Endothelial cell (in vitro differentiated cells): ENCODE results near the gene DHRS3. TPM values are rescaled to one million over a fixed set of nuclear protein-coding genes. Genes with fewer than 3 reads are reported as not detected.

Source experiments
- DNase-seq: peaks from one replicate; pipeline ENCODE4 v3.0.0; 2021; ENCODE audit warnings: low spot score
- H3K27ac Mint-ChIP-seq: one replicate; pipeline ENCODE4 v1.8.0; 2021; ENCODE audit warnings: mixed read lengths, inconsistent platforms; ENCODE audit not compliant: unreplicated experiment
- H3K27me3 Mint-ChIP-seq: one replicate; pipeline ENCODE4 v1.8.0; 2021; ENCODE audit warnings: mild to moderate bottlenecking, moderate library complexity, mixed read lengths, inconsistent platforms; ENCODE audit not compliant: unreplicated experiment
- H3K36me3 Mint-ChIP-seq: one replicate; pipeline ENCODE4 v1.8.0; 2021; ENCODE audit warnings: mild to moderate bottlenecking, low read depth, mixed read lengths, inconsistent platforms; ENCODE audit not compliant: unreplicated experiment
- H3K4me1 Mint-ChIP-seq: one replicate; pipeline ENCODE4 v1.8.0; 2021; ENCODE audit warnings: mild to moderate bottlenecking, mixed read lengths, inconsistent platforms; ENCODE audit not compliant: unreplicated experiment
- H3K4me3 Mint-ChIP-seq: one replicate; pipeline ENCODE4 v1.8.0; 2021; ENCODE audit warnings: mild to moderate bottlenecking, mixed read lengths, inconsistent platforms; ENCODE audit not compliant: unreplicated experiment
- H3K9me3 Mint-ChIP-seq: one replicate; pipeline ENCODE4 v1.8.0; 2021; ENCODE audit warnings: mixed read lengths, inconsistent platforms; ENCODE audit not compliant: unreplicated experiment
- CTCF ChIP-seq: fragments of 200-600 bp; sonication (generic); IDR thresholded peaks from one replicate; pipeline ENCODE4 v1.5.0; 2021; ENCODE audit warnings: antibody characterized with exemption; ENCODE audit not compliant: unreplicated experiment
- total RNA-seq: library from RNA; stranded (reverse); fragmentation: NEBNext Ultra II Directional; extraction: Animal tissue kit (Norgen Biotek cat#: 25700); gene quantifications from one replicate; pipeline ENCODE4 v1.2.1, GENCODE V29; 2021; ENCODE audit not compliant: unreplicated experiment

The DHRS3 gene
- total RNA-seq, 1 donor from 2014 or later = 5.7 TPM

GRCh38 chr1:12594966-12595756 lies 22.8 kb downstream of the DHRS3 start:
- Mint-ChIP-seq H3K4me1 (peaks cover 15% of the 10 kb centered on the region), H3K27me3 (peaks cover 17% of the 10 kb centered on the region), H3K36me3 (peaks cover 8% of the 10 kb centered on the region), H3K4me3 (peak overlapping the region; percentile 81), H3K9me3 (no peaks in the 10 kb centered on the region), H3K27ac (no peak overlapping the region)
- peak; percentile 46 for DNase-seq
- no peak for TF ChIP-seq CTCF

- no peak for TF ChIP-seq CTCF
- H3K4me1 Mint-ChIP-seq = peaks cover 15% of the 10 kb centered on the region
- peak overlapping the region; percentile 81 for H3K4me3 Mint-ChIP-seq
- H3K27me3 Mint-ChIP-seq = peaks cover 17% of the 10 kb centered on the region
- H3K27ac Mint-ChIP-seq = no peak overlapping the region
- no peak for DNase-seq
- peaks cover 8% of the 10 kb centered on the region for H3K36me3 Mint-ChIP-seq
- H3K9me3 Mint-ChIP-seq = no peaks in the 10 kb centered on the region
Observed at GRCh38 chr1:12594490-12594889, 23.5 kb downstream of the DHRS3 start.

GRCh38 chr1:12593621-12594066 lies 24.4 kb downstream of the DHRS3 start:
- no peaks in the 10 kb centered on the region for H3K9me3 Mint-ChIP-seq
- H3K27me3 Mint-ChIP-seq = peaks cover 17% of the 10 kb centered on the region
- no peak overlapping the region for H3K27ac Mint-ChIP-seq
- peaks cover 8% of the 10 kb centered on the region for H3K36me3 Mint-ChIP-seq
- peaks cover 15% of the 10 kb centered on the region for H3K4me1 Mint-ChIP-seq
- peak overlapping the region; percentile 31 for H3K4me3 Mint-ChIP-seq
- no peak for DNase-seq
- no peak for TF ChIP-seq CTCF

- no peak overlapping the region for H3K4me3 Mint-ChIP-seq
- peaks cover 8% of the 10 kb centered on the region for H3K36me3 Mint-ChIP-seq
- peaks cover 14% of the 10 kb centered on the region for H3K4me1 Mint-ChIP-seq
- TF ChIP-seq CTCF = no peak
- peaks cover 14% of the 10 kb centered on the region for H3K27me3 Mint-ChIP-seq
- no peak overlapping the region for H3K27ac Mint-ChIP-seq
- no peaks in the 10 kb centered on the region for H3K9me3 Mint-ChIP-seq
- DNase-seq = no peak
Observed at GRCh38 chr1:12592496-12592895, 25.5 kb downstream of the DHRS3 start.

- Mint-ChIP-seq H3K27me3 (peaks cover 11% of the 10 kb centered on the region), H3K4me1 (peaks cover 11% of the 10 kb centered on the region), H3K9me3 (no peaks in the 10 kb centered on the region), H3K36me3 (peaks cover 5% of the 10 kb centered on the region), H3K4me3 (no peak overlapping the region), H3K27ac (no peak overlapping the region)
- no peak for TF ChIP-seq CTCF
- DNase-seq = no peak
Observed at GRCh38 chr1:12591267-12591938, 26.6 kb downstream of the DHRS3 start.
